HUES6 (cell line): ENCODE measurements around the gene SPOCK1.

Source experiments
- H3K27ac ChIP-seq: 2 replicates; pipeline ENCODE4 v1.7.0; 2013; ENCODE audit warnings: low read depth, mild to moderate bottlenecking, low read length, inconsistent platforms
- H3K27me3 ChIP-seq: 2 replicates; pipeline ENCODE4 v1.6.1; 2013; ENCODE audit warnings: low read length; ENCODE audit not compliant: control insufficient read depth, insufficient read depth
- H3K36me3 ChIP-seq: 2 replicates; pipeline ENCODE4 v1.6.1; 2013; ENCODE audit warnings: low read length; ENCODE audit not compliant: control insufficient read depth, insufficient read depth
- H3K4me1 ChIP-seq: 2 replicates; pipeline ENCODE4 v1.6.1; 2013; ENCODE audit warnings: low read length; ENCODE audit not compliant: control insufficient read depth, insufficient read depth
- H3K4me3 ChIP-seq: 2 replicates; pipeline ENCODE4 v1.5.1; 2013; ENCODE audit warnings: low read depth, low read length
- H3K9ac ChIP-seq: one replicate; pipeline ENCODE4 v1.6.1; 2013; ENCODE audit warnings: mild to moderate bottlenecking, low read length
- H3K9me3 ChIP-seq: 2 replicates; pipeline ENCODE4 v1.6.1; 2013; ENCODE audit warnings: low read depth, low read length; ENCODE audit not compliant: control insufficient read depth, insufficient read depth

SPOCK1 gene

GRCh38 chr5:137181667-137182066, 317.5 kb downstream of the SPOCK1 start:
- no peaks in the 10 kb centered on the region for H3K27me3 ChIP-seq
- H3K4me1 ChIP-seq: peaks cover 6% of the 10 kb centered on the region; the same call in 1 of the 2 replicates
- no peak overlapping the region for H3K4me3 ChIP-seq
- H3K9ac ChIP-seq: no peak overlapping the region
- H3K9me3 ChIP-seq: no peaks in the 10 kb centered on the region
- no peak overlapping the region for H3K27ac ChIP-seq
- no peaks in the 10 kb centered on the region for H3K36me3 ChIP-seq

- Histone ChIP-seq H3K9me3 (no peaks in the 10 kb centered on the region), H3K4me1 (peaks cover 6% of the 10 kb centered on the region; the same call in 1 of the 2 replicates), H3K27me3 (no peaks in the 10 kb centered on the region), H3K9ac (no peak overlapping the region), H3K4me3 (no peak overlapping the region), H3K27ac (no peak overlapping the region), H3K36me3 (no peaks in the 10 kb centered on the region)
Measured at GRCh38 chr5:137179203-137179602, 319.9 kb downstream of the SPOCK1 start.

- H3K9me3 ChIP-seq: no peaks in the 10 kb centered on the region
- no peaks in the 10 kb centered on the region for H3K27me3 ChIP-seq
- no peaks in the 10 kb centered on the region for H3K36me3 ChIP-seq
- H3K27ac ChIP-seq: no peak overlapping the region
- peaks cover 6% of the 10 kb centered on the region; the same call in 1 of the 2 replicates for H3K4me1 ChIP-seq
- no peak overlapping the region for H3K4me3 ChIP-seq
- no peak overlapping the region for H3K9ac ChIP-seq
Measured at GRCh38 chr5:137176609-137177008, 322.5 kb downstream of the SPOCK1 start.

- Histone ChIP-seq H3K27ac (no peak overlapping the region), H3K4me1 (peaks cover 6% of the 10 kb centered on the region; the same call in 1 of the 2 replicates), H3K36me3 (no peaks in the 10 kb centered on the region), H3K4me3 (no peak overlapping the region), H3K9me3 (no peaks in the 10 kb centered on the region), H3K27me3 (no peaks in the 10 kb centered on the region), H3K9ac (no peak overlapping the region)
Measured at GRCh38 chr5:137176126-137176525, 323.0 kb downstream of the SPOCK1 start.

DNA sequence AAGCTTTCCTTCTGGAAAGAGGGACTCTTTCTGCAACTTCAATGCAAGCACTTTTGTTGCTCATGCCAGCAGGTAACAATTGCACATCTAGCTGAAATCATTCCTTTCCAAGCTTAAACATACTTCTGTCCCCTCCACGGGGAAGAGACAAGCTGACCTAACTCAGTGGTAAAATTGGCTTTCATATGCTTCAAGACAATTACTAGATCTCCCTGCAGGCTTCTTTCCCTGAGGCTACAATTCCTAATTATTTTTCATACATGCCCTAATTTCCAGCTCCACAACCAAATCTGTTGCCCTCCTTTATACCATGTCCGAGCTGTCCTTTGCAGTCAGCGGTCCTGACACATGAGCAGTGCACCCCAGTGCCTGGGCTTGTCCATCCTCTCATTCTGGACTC, 324.9 kb downstream of the SPOCK1 start:
- Histone ChIP-seq H3K9me3 (no peaks in the 10 kb centered on the region), H3K9ac (no peak overlapping the region), H3K4me3 (no peak overlapping the region), H3K4me1 (no peaks in the 10 kb centered on the region), H3K27me3 (no peaks in the 10 kb centered on the region), H3K27ac (no peak overlapping the region), H3K36me3 (no peaks in the 10 kb centered on the region)

GRCh38 chr5:137172258-137172657, 326.9 kb downstream of the SPOCK1 start:
- Histone ChIP-seq H3K4me3 (no peak overlapping the region), H3K27ac (no peak overlapping the region), H3K4me1 (no peaks in the 10 kb centered on the region), H3K27me3 (no peaks in the 10 kb centered on the region), H3K36me3 (no peaks in the 10 kb centered on the region), H3K9me3 (no peaks in the 10 kb centered on the region), H3K9ac (no peak overlapping the region)

GRCh38 chr5:137167187-137167586, 331.9 kb downstream of the SPOCK1 start:
- Histone ChIP-seq H3K4me3 (no peak overlapping the region), H3K27ac (no peak overlapping the region), H3K27me3 (no peaks in the 10 kb centered on the region), H3K9me3 (no peaks in the 10 kb centered on the region), H3K36me3 (no peaks in the 10 kb centered on the region), H3K4me1 (no peaks in the 10 kb centered on the region), H3K9ac (no peak overlapping the region)

DNA sequence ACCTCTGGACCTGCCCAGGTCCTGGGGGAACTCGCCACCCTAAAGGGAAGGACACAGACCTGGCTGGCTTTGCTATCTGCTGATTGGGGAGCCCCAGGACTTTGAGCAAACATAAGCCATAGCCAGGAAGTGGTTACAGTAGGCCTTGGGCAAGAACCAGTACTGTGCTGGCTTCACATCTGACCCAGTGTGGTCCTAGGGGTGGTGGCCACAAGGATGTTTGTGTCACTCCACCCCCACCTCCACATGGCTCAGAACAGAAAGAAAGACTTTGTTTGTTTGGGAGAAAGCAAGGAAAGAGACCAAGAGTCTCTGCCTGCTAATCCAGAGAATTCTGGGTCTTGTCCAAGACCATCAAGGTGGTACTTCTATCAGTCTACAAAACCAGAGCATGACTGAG, 334.2 kb downstream of the SPOCK1 start:
- H3K36me3 ChIP-seq: no peaks in the 10 kb centered on the region
- H3K9me3 ChIP-seq: no peaks in the 10 kb centered on the region
- H3K4me1 ChIP-seq: no peaks in the 10 kb centered on the region
- no peak overlapping the region for H3K9ac ChIP-seq
- H3K27me3 ChIP-seq: no peaks in the 10 kb centered on the region
- no peak overlapping the region for H3K27ac ChIP-seq
- H3K4me3 ChIP-seq: no peak overlapping the region

GRCh38 chr5:137164536-137164935, 334.6 kb downstream of the SPOCK1 start:
- Histone ChIP-seq H3K9me3 (no peaks in the 10 kb centered on the region), H3K4me3 (no peak overlapping the region), H3K4me1 (no peaks in the 10 kb centered on the region), H3K36me3 (no peaks in the 10 kb centered on the region), H3K27me3 (no peaks in the 10 kb centered on the region), H3K9ac (no peak overlapping the region), H3K27ac (no peak overlapping the region)

DNA sequence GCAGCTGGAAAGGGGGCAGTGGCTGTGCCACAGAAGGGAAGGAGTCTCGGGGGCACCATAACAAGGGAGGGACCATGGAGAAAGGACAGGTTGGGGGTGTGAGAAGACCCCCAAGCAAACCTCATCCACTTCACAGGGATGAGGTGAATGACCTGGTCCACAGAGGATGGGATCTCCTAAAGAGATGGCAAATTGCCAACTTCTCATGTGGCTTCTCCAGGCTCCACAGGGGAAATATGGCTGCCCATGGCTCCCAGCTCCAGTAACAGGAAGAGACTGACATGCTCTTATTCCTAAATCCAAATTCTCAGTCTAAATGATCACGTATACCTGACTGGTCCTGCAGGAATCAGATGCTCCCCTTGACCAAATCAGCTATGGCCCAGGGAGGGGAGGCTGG, 340.4 kb downstream of the SPOCK1 start:
- Histone ChIP-seq H3K4me1 (peaks cover 10% of the 10 kb centered on the region), H3K9ac (no peak overlapping the region), H3K9me3 (no peaks in the 10 kb centered on the region), H3K27ac (no peak overlapping the region), H3K36me3 (no peaks in the 10 kb centered on the region), H3K27me3 (no peaks in the 10 kb centered on the region), H3K4me3 (no peak overlapping the region)

DNA sequence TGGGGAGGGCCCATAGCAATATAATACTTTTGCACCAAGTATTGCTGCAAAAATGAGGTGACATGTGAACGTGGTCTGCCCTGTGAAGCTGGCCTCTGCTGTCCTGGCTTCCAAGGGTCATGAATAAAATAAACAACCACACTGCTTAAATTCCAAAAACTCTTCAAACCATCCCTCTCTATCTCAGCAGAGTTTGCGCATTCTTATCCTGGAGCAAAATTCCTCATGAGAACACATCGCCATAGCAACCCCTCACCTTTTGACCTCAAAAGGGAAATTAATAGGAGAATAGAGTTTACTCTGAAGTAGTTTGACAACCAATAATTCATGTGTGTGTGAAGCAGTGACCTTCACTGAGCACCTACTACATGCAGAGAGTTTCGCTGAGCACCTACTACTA, 342.9 kb downstream of the SPOCK1 start:
- H3K9ac ChIP-seq: no peak overlapping the region
- H3K4me3 ChIP-seq: no peak overlapping the region
- no peaks in the 10 kb centered on the region for H3K9me3 ChIP-seq
- no peak overlapping the region for H3K27ac ChIP-seq
- H3K4me1 ChIP-seq: peaks cover 10% of the 10 kb centered on the region
- H3K27me3 ChIP-seq: no peaks in the 10 kb centered on the region
- H3K36me3 ChIP-seq: no peaks in the 10 kb centered on the region
